ENCODE results near the gene PTPN7. TPM values are rescaled to one million over a fixed set of nuclear protein-coding genes. Genes with fewer than 3 reads are reported as not detected.

The PTPN7 gene
- total and polyA plus RNA-seq, 10 of the 15 experiments (the other 5 are each of a cell fraction or from before 2014, with no cell fraction given) = 7.9 to 117 (median 102) TPM

- FAIRE-seq (no peak), DNase-seq (ENCODE audit: low read depth, low spot score) (no peak), ATAC-seq (peak; percentile 66)
- POLR2A ChIA-PET = no interaction called here
- Histone ChIP-seq H3K27ac (ENCODE audit: control insufficient read depth, insufficient read depth) (no peak overlapping the region), H3K9me3 (replicated peaks; ENCODE audit: control insufficient read depth, insufficient read depth, low read length) (no peaks in the 10 kb centered on the region), H4K20me1 (ENCODE audit: control insufficient read depth, insufficient read depth) (no peaks in the 10 kb centered on the region), H3K4me3 (no peak overlapping the region), H3K4me2 (ENCODE audit: control insufficient read depth, insufficient read depth) (no peak overlapping the region), H3K36me3 (ENCODE audit: control insufficient read depth in 2 of 2, insufficient read depth in 2 of 2, low read length in 1 of 2) (no peaks in the 10 kb centered on the region), H2AFZ (ENCODE audit: control insufficient read depth, low read depth, low read length) (no peak overlapping the region), H3K4me1 (ENCODE audit: control insufficient read depth, insufficient read depth, low read length) (no peaks in the 10 kb centered on the region), H3K9ac (ENCODE audit: control insufficient read depth, insufficient read depth, low read length) (no peak overlapping the region), H3K27me3 (replicated peaks in 1 of 2; ENCODE audit: control insufficient read depth in 2 of 2, insufficient read depth in 2 of 2, low read length in 1 of 2) (peaks cover 0 to 3% of the 10 kb centered on the region in 2 experiments; a peak in 1 of 4 replicates), H3K79me2 (ENCODE audit: control insufficient read depth, insufficient read depth, low read length) (no peaks in the 10 kb centered on the region)
- WGBS (ENCODE audit: insufficient coverage, insufficient replicate concordance, low lambda C conversion rate, missing lambda C conversion rate) = 30% methylated on average over 13 of the region's 13 CpGs
- CTCF ChIA-PET = interaction anchor here (2.0 kb wide), 1 partner anchor 10 kb away, joined by 9 read pairs; the partner anchor contains the start of gene LGR6
- no TSS peak for BruUV-seq (replicated peaks)
- SMC1A ChIA-PET (ENCODE audit: uncharacterized antibody, unreplicated experiment) = no interaction called here
- intact Hi-C loops (cut with micrococcal nuclease; ENCODE audit: unreplicated experiment) (no loop called here), in situ Hi-C loops (cut with MboI) (no loop called here)
- RAD21 ChIA-PET (ENCODE audit: unreplicated experiment) = interaction anchor here (1.1 kb wide), 1 partner anchor 11 kb away, joined by 3 read pairs; no protein-coding TSS in a partner anchor
- no peak for TF ChIP-seq IKZF1 (conservative IDR thresholded peaks at IDR 0.05)
- TF ChIP-seq IRF3 (IDR thresholded peaks at IDR 0.05) = no peak
- 0 out of 2 replicates have a peak, but pooled peaks have one; percentile 12 for TF ChIP-seq ZNF24 (IDR thresholded peaks at IDR 0.05)
Observed at GRCh38 chr1:202203238-202204039, 43.0 kb upstream of the PTPN7 start.
